Hepatocyte (in vitro differentiated cells): ENCODE measurements around the gene UQCRHL.

ENCODE experiments used
- CTCF ChIP-seq: fragments of 200-600 bp; sonication (generic); IDR thresholded peaks from 2 replicates; pipeline ENCODE4 v1.5.1; 2016; ENCODE audit warnings: antibody characterized with exemption, mild to moderate bottlenecking; ENCODE audit not compliant: poor library complexity
- EZH2phosphoT487 ChIP-seq: fragments of 200-600 bp; sonication (generic); IDR thresholded peaks from one replicate; pipeline ENCODE4 v1.6.1; 2018; ENCODE audit warnings: antibody characterized with exemption, mild to moderate bottlenecking, low read depth, moderate library complexity; ENCODE audit not compliant: unreplicated experiment, severe bottlenecking

DNA sequence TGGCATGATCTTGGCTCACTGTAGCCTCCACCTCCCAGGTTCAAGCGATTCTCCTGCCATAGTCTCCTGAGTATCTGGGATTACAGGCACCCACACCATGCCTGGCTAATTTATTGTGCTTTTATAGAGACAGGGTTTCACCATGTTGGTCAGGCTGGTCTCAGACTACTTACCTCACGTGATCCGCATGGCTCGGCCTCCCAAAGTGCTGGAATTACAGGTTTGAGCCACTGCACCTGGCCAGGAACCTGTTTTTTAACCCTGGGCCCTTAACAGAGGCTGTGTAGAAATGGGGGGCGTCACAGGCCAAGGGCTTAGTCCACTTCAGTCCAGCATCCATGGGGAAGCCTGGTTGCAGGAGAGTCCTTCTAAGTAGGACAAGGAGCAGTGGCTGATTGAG is 39.5 kb downstream of the UQCRHL start:
- TF ChIP-seq CTCF (no peak), EZH2phosphoT487 (no peak)
